GM12872 (cell line): Measurements from ENCODE around the gene ELAVL4.

ENCODE experiments used
- CTCF ChIP-seq: IDR thresholded peaks from 3 replicates; pipeline ENCODE4 v1.5.1; 2011; ENCODE audit warnings: low read depth, mild to moderate bottlenecking, low read length, moderate library complexity; ENCODE audit not compliant: insufficient read depth

Gene ELAVL4

GRCh38 chr1:50163680-50164079, 55.0 kb downstream of the ELAVL4 start:
- no peak for TF ChIP-seq CTCF

DNA sequence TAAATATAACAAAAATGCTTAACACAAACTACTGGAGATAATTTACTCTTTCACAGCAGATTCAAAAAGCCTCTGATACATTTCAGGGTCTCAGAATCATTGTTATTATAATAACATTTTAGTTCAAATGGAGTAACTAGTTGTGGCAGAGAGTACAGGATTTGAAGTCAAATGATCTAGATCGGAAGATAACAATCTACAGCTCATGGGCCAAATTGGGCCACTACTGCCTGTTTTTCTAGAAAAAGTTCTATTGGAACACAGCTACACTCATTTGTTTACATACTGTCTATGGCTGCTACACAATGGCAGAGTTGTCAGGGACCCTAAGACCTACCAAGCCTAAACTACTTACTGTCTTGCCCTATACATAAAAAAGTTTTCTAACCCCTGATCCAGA, 63.6 kb downstream of the ELAVL4 start:
- no peak for TF ChIP-seq CTCF

GRCh38 chr1:50174101-50174500, 65.4 kb downstream of the ELAVL4 start:
- no peak for TF ChIP-seq CTCF

- no peak for TF ChIP-seq CTCF
These were observed 67.3 kb downstream of the ELAVL4 start for GRCh38 chr1:50175719-50176639.

DNA sequence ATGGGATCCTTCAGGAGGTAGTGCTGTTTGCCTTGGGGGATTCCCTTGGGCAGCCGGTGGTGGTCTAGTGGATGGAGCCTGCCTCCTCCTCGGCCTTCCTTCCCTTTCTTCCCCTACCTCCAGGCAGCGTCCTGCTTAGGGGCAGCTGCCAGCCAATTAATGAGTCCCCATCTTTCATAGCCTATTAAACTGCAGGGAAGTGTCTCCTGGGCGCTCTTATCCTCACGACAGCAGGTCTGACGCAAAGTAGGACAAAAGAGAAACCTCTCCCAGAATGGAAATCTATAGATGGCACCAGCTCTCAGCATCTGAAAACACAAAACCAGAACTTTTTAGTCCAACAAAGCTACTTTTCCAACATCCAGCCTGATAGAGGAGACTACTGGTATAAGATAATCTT, 69.3 kb downstream of the ELAVL4 start:
- no peak for TF ChIP-seq CTCF

DNA sequence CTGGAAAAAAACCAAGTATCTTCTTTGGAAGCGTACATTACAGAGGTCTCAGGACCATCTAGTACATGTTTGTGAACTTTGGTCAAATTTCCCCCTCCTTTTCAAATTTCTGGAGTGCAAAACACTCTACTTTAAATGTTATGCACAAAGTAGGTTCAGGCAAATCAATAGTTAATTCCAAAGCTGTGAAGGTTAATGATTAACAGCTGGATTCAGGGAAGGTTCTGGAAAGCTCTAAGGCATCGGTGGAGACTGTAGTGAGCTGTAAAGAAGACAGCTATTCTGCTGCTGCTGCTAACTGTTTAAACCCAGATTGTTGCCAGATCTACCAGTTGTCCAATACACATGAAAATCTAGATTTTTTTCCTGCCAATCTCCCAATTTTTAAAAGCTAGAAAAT, 70.9 kb downstream of the ELAVL4 start:
- no peak for TF ChIP-seq CTCF

DNA sequence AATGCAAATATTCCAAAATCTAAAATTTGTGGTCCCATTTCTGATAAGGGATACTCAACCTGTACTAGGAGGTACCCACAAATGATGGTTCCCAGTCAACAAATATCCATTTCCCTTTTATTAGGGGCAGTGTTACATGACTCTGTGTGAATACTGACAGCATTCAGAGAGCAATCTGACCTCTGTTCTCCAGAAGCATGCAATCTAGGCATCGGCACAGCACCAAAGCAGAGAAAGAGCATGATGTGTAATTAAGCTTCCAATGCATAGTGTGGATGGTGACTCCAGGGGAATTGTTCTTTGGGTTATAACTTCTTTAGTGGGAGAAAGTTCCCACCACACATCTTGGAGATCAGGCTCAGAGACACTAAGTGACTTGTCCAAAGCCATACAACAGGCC, 71.6 kb downstream of the ELAVL4 start:
- no peak for TF ChIP-seq CTCF
